Hippocampal formation (tissue), 2 donors: ENCODE results near the gene CHRNG.

Experiments
- DNase-seq, 2 donors: peaks; one replicate each; lab custom pipeline; 2025; lab: John Stamatoyannopoulos, UW

The CHRNG gene

DNA sequence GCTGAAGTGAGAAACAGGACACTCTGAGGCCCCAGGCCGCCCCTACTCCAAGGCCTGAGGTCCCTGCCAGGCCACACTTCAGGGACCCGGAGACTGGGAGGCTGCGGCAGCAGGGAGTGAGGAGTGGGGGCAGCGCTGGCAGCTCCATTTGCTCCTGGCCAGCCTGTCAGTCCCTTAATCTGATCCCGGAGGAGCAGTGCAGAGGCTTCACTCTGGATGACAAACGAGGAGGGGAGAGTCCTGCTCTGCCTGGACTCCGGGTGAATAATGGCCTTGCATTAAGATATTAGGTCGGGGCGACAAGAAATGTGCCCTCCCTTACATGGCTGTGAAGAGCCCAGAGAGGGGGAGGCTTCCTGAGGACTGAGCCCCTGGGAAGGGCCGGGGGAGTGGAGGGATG is 33.6 kb upstream of the CHRNG start:
- DNase-seq: no peak

- DNase-seq: no peak
Measured at GRCh38 chr2:232506709-232507108, 32.8 kb upstream of the CHRNG start.

DNA sequence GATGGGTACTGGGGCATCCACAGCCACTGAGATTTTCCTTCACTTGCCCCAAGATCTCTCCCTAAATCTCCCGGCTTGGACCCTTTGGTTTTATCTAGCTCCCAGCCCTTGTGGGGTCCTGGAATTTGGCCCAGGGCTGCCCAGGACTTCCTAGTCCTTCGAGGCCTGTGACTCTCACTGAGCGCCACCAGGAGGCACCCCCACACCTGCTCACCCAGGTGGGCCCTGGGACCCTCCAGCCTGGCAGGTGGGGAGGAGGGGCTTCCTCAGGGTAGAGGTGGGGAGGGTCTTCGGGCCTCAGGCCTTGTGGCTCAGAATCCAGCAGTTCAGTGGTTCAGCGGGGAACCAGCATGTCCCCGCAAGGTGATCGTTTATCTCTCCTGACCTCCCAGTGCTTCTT is 31.2 kb upstream of the CHRNG start:
- DNase-seq: no peak

DNA sequence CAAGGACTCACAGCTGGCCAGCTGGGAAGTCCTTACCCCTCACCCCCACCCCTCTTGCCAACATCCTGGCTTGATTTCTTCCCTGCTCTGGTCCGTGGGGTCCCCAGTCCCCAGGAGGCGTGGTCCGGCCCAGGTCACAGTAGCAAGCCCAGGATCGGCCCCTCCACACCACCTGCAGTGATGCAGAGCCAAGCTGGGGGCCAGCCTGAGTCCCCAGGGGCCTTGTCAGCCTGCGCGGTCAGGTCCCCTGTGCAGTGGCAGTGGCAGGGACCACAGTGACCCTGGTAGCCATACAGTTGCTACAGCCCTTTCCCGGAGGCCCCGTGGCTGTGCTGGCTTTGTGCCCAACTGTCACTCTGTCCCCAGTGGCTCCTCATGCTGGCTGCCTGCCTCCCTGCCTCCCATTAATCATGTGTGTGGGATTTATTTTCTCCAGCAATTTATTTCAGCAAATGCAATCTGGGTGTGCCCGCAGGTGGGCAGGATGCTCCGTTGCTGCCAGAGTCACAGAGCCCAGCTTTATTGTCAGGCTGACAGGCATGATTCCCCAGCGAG is 28.1 kb upstream of the CHRNG start:
- DNase-seq: no peak

- no peak for DNase-seq
Measured at GRCh38 chr2:232512602-232513001, 26.9 kb upstream of the CHRNG start.

DNA sequence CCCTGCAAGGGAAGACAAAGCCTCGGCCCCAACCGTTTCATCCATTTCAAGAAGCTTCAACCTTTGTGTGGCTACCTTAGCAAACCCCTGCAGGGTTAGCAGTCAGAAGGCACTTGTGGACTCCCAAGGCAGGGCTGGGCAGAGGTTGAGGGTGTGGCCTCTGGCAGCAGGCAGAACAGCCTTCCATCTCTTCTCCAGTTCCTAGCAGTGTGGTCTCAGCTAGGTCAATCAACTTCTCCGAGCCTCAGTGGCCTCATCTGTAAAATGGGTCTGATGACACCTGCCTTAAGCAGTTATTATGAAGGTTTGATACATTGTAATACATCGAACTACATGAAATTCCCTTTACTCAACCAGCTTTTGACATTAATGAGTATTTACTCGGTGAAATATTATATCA is 26.1 kb upstream of the CHRNG start:
- DNase-seq: no peak

GRCh38 chr2:232515639-232516038 is 23.9 kb upstream of the CHRNG start:
- no peak for DNase-seq

GRCh38 chr2:232516551-232516950 is 22.9 kb upstream of the CHRNG start:
- no peak for DNase-seq

- DNase-seq: no peak
Measured at GRCh38 chr2:232518844-232519243, 20.6 kb upstream of the CHRNG start.

DNA sequence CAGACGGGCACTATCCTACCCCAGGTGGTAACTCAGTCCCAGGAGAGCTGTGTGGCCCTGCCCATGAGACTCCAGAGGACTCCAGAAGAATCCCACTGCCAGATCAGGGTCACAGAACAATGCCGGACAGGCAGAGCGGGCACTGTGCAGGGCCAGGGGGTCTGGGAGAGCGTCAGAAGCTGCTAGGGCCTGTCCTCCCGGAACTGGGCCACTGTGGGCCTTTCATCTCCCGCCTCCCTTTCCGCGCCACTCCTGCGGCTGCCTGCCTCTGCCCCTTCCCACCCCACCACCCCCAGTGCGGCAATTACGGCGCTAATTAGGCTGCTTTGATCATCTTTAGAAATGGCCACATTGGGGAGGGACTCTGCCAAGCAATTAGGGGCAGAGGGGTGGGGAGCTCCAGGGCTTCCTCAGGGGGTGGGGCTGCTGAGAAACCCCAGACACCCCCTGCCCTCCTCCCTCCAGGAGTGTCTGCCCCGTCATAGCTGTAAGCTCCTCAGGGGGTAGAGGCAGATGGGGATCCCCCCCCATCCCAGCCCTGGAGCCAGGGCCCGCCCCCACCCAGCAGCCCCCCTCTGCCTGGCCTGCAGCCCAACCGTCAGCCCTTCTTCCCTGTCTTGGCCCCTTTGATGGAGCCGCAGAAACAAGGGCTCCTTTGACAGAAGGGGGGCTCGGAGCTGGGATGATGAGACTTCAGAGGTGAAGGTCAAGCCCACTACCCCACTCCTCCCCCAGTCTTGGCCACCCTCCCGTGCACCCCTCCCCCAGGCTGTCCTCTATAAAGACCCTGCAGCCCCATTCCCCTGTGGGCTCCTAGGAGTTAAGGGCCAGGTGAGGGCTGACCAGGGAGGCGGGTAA is 19.7 kb upstream of the CHRNG start, which contains the start of gene PRSS56:
Gene PRSS56, plus strand, starts transcription at position 808 of the 858 bp plus-strand sequence. CDS start 211 bp downstream, outside the sequence.
- DNase-seq: no peak

DNA sequence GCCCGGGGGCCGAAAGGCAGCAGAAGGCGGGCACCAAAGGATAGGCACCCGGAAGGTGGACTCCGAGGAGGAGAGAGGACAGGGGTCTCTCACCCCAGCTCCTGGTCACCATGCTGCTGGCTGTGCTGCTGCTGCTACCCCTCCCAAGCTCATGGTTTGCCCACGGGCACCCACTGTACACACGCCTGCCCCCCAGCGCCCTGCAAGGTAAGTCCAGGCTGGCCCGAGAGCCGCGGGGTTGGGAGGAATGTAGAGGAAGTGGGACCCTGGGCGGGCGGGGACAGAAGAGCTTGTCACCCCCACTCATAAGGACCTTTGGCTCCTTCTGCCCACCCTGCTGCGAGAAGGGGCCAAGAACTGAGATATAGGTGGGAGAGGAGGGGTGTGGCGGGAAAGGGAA is 19.0 kb upstream of the CHRNG start:
- DNase-seq: no peak

DNA sequence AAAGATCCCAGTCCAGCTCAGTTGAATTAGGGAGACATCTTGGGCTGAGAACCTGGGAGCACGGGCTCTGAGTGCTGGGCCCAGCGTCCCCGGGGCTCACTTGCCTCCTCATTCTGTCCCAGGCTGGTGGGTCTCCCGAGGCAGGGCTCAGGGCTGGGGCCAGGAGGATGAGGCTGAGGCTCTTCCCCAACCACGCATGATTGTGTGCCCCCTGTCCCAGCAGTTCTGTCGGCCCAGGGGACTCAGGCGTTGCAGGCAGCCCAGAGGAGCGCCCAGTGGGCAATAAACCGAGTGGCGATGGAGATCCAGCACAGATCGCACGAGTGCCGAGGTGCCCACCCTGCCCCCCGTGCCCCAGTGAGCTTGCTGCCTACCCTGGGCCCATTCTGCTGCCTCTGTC is 18.4 kb upstream of the CHRNG start:
- no peak for DNase-seq

DNA sequence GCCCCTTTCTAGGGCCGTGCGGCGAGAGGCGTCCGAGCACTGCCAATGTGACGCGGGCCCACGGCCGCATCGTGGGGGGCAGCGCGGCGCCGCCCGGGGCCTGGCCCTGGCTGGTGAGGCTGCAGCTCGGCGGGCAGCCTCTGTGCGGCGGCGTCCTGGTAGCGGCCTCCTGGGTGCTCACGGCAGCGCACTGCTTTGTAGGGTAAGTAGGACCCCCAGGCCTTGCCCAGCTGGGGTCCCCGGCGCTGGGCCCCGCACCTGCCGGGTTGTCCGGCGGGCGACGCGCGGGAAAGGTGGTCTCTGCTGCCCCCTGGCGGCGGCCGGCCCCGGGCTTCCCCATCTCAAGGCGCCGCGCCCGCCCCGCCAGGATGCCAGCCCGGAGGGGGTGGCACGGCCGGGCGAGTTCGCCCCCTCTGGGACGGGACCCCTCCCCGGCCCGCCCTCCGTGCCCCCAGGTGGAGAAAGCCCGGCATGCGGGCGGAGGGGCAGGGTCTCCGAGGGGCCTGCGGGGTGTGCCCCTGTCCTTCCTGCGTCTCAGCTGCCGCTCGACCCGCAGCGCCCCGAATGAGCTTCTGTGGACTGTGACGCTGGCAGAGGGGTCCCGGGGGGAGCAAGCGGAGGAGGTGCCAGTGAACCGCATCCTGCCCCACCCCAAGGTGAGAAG is 17.4 kb upstream of the CHRNG start:
- DNase-seq: peak in 1 of 2 donors; percentile 7

GRCh38 chr2:232522623-232523401 is 16.7 kb upstream of the CHRNG start:
- no peak for DNase-seq

- no peak for DNase-seq
Measured at GRCh38 chr2:232523402-232523681, 16.1 kb upstream of the CHRNG start.

DNA sequence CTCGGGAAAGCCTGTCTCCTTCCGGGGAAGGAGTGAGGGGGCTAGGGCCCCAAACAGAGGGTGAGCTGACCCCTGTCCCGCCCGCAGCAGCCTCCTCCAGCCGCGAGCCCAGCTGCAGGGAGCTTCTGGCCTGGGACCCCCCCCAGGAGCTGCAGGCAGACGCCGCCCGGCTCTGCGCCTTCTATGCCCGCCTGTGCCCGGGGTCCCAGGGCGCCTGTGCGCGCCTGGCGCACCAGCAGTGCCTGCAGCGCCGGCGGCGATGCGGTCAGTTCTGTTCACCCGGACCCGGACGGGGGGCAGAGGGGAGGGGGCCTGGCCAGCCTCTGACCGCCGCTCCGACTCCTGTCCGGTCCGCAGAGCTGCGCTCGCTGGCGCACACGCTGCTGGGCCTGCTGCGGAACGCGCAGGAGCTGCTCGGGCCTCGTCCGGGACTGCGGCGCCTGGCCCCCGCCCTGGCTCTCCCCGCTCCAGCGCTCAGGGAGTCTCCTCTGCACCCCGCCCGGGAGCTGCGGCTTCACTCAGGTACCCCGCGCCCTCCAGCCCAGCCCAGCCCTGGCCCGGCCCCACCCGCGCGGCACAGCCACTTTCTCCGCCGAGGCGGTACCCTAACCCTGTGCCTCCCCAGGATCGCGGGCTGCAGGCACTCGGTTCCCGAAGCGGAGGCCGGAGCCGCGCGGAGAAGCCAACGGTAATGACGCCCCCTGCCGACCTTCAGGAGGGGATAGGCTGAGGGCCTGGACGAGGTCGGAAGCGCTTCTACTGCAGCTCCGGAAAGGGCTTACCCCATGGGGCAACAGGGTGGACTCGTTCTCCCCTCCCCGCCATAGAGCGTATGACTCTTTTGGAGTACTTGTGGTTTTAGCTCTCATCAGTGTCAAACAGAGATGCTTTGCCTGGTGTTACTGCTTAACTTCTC is 15.6 kb upstream of the CHRNG start:
- DNase-seq: peak in 1 of 2 donors; percentile 12

GRCh38 chr2:232524771-232525170 is 14.7 kb upstream of the CHRNG start:
- DNase-seq: no peak

DNA sequence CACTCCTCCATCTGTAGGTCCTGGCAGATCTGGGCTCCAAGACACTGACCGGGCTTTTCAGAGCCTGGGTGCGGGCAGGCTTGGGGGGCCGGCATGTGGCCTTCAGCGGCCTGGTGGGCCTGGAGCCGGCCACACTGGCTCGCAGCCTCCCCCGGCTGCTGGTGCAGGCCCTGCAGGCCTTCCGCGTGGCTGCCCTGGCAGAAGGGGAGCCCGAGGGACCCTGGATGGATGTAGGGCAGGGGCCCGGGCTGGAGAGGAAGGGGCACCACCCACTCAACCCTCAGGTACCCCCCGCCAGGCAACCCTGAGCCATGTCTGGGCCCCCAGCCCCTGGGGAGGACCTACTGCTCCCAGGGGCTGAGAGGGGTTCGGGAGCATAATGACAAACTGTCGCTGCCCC is 14.3 kb upstream of the CHRNG start:
- no peak for DNase-seq

GRCh38 chr2:232525791-232526371 is 13.6 kb upstream of the CHRNG start, which contains the start of gene CHRND:
Gene CHRND, plus strand, starts transcription at chr2:232526160. Its CDS starts 56 bp downstream, at chr2:232526216.
- peak; percentile 26 to 39 for DNase-seq

GRCh38 chr2:232526372-232526941 is 13.0 kb upstream of the CHRNG start:
- no peak for DNase-seq
